Measurements from ENCODE around the gene TNIK. TPM values are rescaled to one million over a fixed set of nuclear protein-coding genes. Genes with fewer than 3 reads are reported as not detected.

TNIK gene
- polyA plus RNA-seq, 1 donor from 2014 or later: 19.3 TPM

- Histone ChIP-seq H3K4me3 (ENCODE audit: low read length) (no peak overlapping the region), H3K79me2 (replicated peaks; ENCODE audit: insufficient read depth, low read length) (no peaks in the 10 kb centered on the region), H3F3A (ENCODE audit: insufficient read depth, low read length, poor library complexity, severe bottlenecking) (no peaks in the 10 kb centered on the region), H3K4me2 (ENCODE audit: low read length) (no peak overlapping the region), H3K9me2 (ENCODE audit: insufficient read depth, low read length) (no peaks in the 10 kb centered on the region), H2AFZ (ENCODE audit: low read depth, low read length) (no peak overlapping the region), H3K9ac (ENCODE audit: low read length) (no peak overlapping the region), H3K36me3 (ENCODE audit: insufficient read depth, low read length) (no peaks in the 10 kb centered on the region), H3K27me3 (ENCODE audit: insufficient read depth, low read depth, low read length) (no peaks in the 10 kb centered on the region), H4K20me1 (ENCODE audit: insufficient read depth) (no peaks in the 10 kb centered on the region), H3K27ac (ENCODE audit: low read length) (no peak overlapping the region), H3K9me3 (ENCODE audit: low read length) (no peaks in the 10 kb centered on the region)
- TF ChIP-seq RAD21 (conservative IDR thresholded peaks at IDR 0.05): no peak
- TF ChIP-seq EP300 (conservative IDR thresholded peaks at IDR 0.05; ENCODE audit: poor library complexity, severe bottlenecking): no peak
- TF ChIP-seq CTCF (IDR thresholded peaks at IDR 0.05; ENCODE audit: poor library complexity, severe bottlenecking): no peak
- no peak for TF ChIP-seq EZH2 (IDR thresholded peaks at IDR 0.05; ENCODE audit: borderline replicate concordance, insufficient read depth, low read length, poor library complexity, severe bottlenecking)
- TF ChIP-seq MXI1 (conservative IDR thresholded peaks at IDR 0.05; ENCODE audit: poor library complexity, severe bottlenecking): no peak
- no peak for TF ChIP-seq REST (IDR thresholded peaks at IDR 0.05; ENCODE audit: borderline replicate concordance)
- no peak for TF ChIP-seq TAF1 (IDR thresholded peaks at IDR 0.05; ENCODE audit: low read depth)
- TF ChIP-seq SMC3 (conservative IDR thresholded peaks at IDR 0.05; ENCODE audit: poor library complexity): no peak
- no peak for TF ChIP-seq POLR2AphosphoS5 (IDR thresholded peaks at IDR 0.05)
These were observed 146.5 kb downstream of the TNIK start for GRCh38 chr3:171313702-171314101.

GRCh38 chr3:171312741-171313140 lies 147.5 kb downstream of the TNIK start:
- no peak overlapping the region for H2AFZ ChIP-seq (ENCODE audit: low read depth, low read length)
- H3K9me2 ChIP-seq (ENCODE audit: insufficient read depth, low read length): no peaks in the 10 kb centered on the region
- TF ChIP-seq REST (IDR thresholded peaks at IDR 0.05; ENCODE audit: borderline replicate concordance): no peak
- no peak for TF ChIP-seq MXI1 (conservative IDR thresholded peaks at IDR 0.05; ENCODE audit: poor library complexity, severe bottlenecking)
- no peak for TF ChIP-seq SMC3 (conservative IDR thresholded peaks at IDR 0.05; ENCODE audit: poor library complexity)
- no peak for TF ChIP-seq EZH2 (IDR thresholded peaks at IDR 0.05; ENCODE audit: borderline replicate concordance, insufficient read depth, low read length, poor library complexity, severe bottlenecking)
- TF ChIP-seq EP300 (conservative IDR thresholded peaks at IDR 0.05; ENCODE audit: poor library complexity, severe bottlenecking): no peak
- TF ChIP-seq RAD21 (conservative IDR thresholded peaks at IDR 0.05): no peak
- no peak for TF ChIP-seq CTCF (IDR thresholded peaks at IDR 0.05; ENCODE audit: poor library complexity, severe bottlenecking)
- TF ChIP-seq POLR2AphosphoS5 (IDR thresholded peaks at IDR 0.05): no peak
- TF ChIP-seq TAF1 (IDR thresholded peaks at IDR 0.05; ENCODE audit: low read depth): no peak
- H3K36me3 ChIP-seq (ENCODE audit: insufficient read depth, low read length): no peaks in the 10 kb centered on the region
- no peak overlapping the region for H3K4me2 ChIP-seq (ENCODE audit: low read length)
- no peaks in the 10 kb centered on the region for H3K79me2 ChIP-seq (replicated peaks; ENCODE audit: insufficient read depth, low read length)
- no peaks in the 10 kb centered on the region for H3K9me3 ChIP-seq (ENCODE audit: low read length)
- no peak overlapping the region for H3K27ac ChIP-seq (ENCODE audit: low read length)
- H4K20me1 ChIP-seq (ENCODE audit: insufficient read depth): no peaks in the 10 kb centered on the region
- H3F3A ChIP-seq (ENCODE audit: insufficient read depth, low read length, poor library complexity, severe bottlenecking): no peaks in the 10 kb centered on the region
- no peaks in the 10 kb centered on the region for H3K27me3 ChIP-seq (ENCODE audit: insufficient read depth, low read depth, low read length)
- no peak overlapping the region for H3K4me3 ChIP-seq (ENCODE audit: low read length)
- no peak overlapping the region for H3K9ac ChIP-seq (ENCODE audit: low read length)
